ENCODE data around the gene TAF11L4.

DNA sequence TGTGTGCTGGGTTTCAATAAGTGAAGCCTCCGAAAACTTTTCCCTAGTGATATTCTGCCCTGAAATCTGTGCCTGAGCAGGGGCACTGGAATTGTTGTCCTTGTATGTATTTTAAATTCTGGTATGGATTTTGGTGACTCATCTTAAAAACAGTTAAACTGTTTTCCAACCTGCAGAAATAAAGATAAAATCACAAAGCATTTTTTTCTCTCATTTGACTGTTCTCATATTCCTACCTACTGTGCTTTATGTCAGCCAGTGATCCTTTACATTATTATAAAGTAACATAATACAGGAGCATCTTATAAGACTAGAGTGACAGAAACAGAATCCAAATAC is 34.5 kb upstream of the TAF11L4 start:
- TF ChIP-seq POLR2AphosphoS5 (IDR thresholded peaks at IDR 0.05; ENCODE audit: low read depth, low read length) (no peak), POLR2A (IDR thresholded peaks at IDR 0.05; ENCODE audit: low read depth, low read length) (no peak), TAF1 (IDR thresholded peaks at IDR 0.05; ENCODE audit: borderline replicate concordance, low read depth, low read length) (no peak)

Data from GM12892 (cell line).